HG02571 (cell line): Measurements from ENCODE around the gene PRICKLE2.

ENCODE experiments used
- ATAC-seq: cut with Tn5 transposase; IDR thresholded peaks from one replicate; pipeline ENCODE4 v1.9.1; 2021; ENCODE audit warnings: mild to moderate bottlenecking, moderate library complexity; ENCODE audit not compliant: unreplicated experiment

The PRICKLE2 gene

DNA sequence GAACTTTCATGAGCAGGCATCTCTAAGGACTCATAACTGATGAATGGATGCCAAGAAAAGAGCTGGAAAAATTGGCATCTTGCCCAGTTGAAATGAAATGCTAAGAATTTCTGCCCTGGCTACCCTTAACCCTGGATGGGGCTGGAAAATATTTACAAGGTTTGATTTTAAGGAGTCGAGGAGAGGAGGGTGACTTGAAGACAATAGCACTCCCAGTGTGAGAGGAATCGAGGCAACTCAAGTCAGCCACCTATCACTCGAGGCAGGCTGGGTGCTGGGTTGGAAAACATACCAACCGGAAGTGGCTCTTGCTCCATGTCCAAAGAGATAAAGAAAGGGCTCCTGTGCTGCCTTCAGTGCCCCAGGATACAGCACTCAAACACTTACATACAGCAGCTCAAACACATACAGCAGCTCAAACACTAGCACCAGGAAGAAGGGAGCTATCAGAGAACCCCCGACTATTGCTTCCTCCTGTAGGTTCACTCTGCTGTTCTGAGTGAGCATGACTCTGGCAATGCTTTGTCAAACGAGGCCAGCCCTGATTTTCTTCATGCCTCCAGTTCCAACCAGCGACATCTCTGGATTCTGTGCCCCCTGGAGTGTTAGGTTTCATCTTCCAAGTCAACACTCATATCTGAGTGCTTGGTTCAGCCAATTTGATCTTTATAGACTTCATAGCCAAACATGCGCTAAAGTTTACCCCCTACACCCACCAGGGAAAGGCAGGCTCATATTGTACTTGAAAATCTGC lies 4.9 kb downstream of the PRICKLE2 start:
- ATAC-seq = no peak

GRCh38 chr3:64218746-64219145 lies 6.5 kb downstream of the PRICKLE2 start:
- no peak for ATAC-seq

- ATAC-seq = no peak
Measured at GRCh38 chr3:64218329-64218728, 6.9 kb downstream of the PRICKLE2 start.

DNA sequence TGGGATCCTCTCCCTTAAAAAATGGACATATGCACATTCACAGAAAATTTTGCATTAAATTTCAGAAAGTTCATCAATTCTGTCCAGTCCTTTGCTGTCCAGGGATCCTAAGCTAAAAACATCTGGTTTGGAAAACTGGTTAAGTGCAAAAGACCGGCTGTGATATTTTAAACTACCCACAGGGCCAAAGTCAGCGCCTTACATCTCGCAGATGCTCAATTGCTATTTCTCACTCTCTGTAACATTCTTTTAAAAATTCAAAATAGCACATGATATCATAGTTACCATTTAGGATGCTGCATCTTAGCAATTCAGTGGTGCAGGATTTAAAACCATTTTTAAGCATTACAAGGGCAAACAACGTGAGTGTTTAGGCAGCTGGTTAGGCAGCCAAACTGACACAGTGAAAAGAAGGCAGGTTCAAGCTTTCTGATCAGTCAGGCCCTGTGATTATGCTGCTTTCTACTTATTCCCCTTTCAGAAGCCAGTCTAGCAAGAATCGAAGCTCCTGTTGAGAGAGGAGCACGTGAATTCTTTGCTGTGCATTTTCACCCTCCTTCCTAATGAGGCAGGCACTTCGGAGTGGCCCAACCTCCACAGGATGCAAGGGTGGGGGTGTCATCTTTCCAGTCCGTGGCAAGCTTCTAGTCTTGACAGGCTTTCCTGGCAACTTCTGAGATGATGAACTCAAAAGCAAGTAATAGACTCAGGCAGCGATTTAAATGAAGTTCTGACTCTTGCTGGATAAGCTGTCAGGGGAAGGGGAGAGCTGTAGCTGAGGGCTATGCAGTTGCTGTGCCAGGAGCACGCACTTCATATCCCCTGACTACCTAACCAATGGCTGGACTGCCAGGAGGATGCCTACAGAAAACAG lies 8.8 kb downstream of the PRICKLE2 start:
- no peak for ATAC-seq

DNA sequence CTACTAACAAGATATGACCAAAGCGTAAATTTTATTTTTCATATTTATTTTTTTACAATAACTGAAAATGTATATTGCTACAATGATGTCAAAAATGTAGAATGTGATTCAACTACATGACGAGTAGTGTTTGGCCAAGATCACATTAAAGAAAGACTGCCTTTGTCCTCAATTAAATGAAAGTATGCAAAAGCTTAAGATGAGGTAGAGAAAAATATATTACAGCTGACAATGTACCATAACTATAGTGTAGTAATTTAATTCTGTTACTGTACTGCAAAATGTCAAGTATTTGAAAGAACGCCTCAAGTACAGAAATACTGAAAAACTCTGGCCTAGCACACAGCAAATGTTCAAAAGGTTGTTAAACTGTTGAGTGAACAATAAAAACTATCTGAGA lies 9.7 kb downstream of the PRICKLE2 start:
- no peak for ATAC-seq

- no peak for ATAC-seq
Measured at GRCh38 chr3:64215103-64215502, 10.2 kb downstream of the PRICKLE2 start.

- no peak for ATAC-seq
Measured at GRCh38 chr3:64214381-64215018, 10.8 kb downstream of the PRICKLE2 start.

GRCh38 chr3:64213962-64214379 lies 11.3 kb downstream of the PRICKLE2 start:
- ATAC-seq = no peak

GRCh38 chr3:64213224-64213878 lies 11.9 kb downstream of the PRICKLE2 start:
- ATAC-seq = no peak

- no peak for ATAC-seq
Measured at GRCh38 chr3:64209866-64210621, 15.2 kb downstream of the PRICKLE2 start.

GRCh38 chr3:64207289-64208080 lies 17.8 kb downstream of the PRICKLE2 start:
- no peak for ATAC-seq

- ATAC-seq = no peak
Measured at GRCh38 chr3:64203969-64204908, 21.0 kb downstream of the PRICKLE2 start.

DNA sequence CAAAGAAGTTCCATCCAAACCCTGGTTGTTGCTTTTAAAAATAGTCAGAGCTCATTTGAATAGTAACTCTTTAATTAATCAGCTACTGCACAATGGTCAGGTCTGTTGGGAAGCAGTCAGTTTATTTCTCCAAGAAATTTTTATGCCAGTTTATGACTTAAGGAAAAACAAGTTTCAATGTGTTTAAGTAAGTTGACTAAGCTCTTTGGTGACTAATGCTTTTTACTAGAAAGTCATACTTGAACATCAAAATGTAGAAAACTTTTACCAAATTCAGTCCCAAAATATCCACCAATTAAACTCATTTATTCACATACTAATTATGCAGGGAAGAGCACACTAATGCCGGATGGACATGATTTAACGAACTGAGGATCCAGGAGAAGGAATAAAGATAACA lies 22.1 kb downstream of the PRICKLE2 start:
- no peak for ATAC-seq

GRCh38 chr3:64199932-64200331 lies 25.3 kb downstream of the PRICKLE2 start:
- ATAC-seq = no peak

DNA sequence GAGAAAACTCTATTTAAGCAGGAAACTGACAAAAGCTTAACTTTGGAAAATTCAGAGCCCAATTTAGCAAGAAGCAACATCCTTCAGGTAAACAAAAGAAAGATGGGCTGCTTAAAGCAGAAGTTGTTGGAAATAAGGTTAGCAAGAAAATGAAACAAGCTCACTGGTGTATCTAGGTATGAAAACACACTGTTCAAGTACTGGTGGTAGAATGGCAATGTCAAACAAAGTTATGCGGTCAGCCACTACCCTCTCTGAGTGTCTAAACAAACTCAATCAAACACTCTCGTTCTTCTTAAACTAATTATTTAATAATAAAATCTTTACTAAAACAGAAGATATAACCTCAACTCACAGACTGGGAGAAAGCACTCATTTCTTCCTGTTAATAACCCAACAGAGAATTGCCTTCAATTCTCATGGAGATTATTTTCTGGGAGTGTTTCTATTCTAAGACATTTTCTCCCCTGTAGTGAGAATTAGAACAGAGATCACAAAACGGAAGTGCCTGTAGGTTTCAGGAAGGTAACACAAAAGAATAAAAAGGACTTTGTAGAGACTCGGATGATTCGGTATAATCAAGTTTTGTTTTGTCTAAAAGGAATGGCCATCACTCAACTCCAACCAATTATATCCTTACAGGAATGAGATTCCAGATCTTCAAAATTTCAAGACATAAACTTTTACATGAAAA lies 28.9 kb downstream of the PRICKLE2 start:
- ATAC-seq = no peak

DNA sequence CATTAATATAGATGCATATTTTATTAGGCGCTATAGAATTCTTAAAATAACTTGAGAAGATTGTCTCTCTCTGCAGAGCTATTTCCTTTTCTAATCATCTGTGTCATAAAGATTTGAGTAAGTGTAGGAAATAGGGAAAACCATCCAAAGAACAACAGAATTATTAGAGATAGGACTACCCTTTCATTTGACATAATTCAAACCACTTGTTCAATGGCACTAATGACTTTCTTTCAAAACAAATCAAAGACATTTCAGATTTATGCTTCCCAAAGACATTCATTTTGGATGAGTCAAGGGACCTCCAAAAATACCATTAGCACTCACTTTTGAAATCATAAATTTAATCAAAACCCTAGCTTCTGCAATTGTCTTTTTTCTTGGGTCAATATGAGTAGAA lies 29.5 kb downstream of the PRICKLE2 start:
- ATAC-seq = no peak

DNA sequence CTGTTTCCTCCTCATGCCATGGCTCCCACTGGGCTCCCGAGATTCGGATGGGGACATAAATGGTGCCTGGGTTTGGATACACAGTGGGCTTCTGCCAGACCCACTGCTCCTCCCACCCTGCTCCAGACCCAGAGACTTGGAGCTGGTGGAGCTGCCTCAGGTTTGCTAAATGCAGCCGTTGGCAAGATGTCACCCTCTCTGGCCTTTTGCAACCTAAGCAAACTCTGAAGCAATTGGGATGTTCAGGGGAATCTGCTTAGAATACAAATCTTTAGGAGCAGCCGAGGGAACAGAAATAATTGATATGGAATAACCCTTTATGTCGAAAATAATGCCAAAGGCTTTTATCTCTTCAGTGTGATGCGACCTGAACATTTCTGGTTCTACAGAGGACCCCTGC lies 33.4 kb downstream of the PRICKLE2 start:
- no peak for ATAC-seq
